ENCODE measurements around the gene KCNJ18.
"Not testable (repeated sequence)": the region's sequence is repeated elsewhere in the genome, so short reads cannot be mapped to it uniquely, and the experiment has no call there.

Gene KCNJ18

DNA sequence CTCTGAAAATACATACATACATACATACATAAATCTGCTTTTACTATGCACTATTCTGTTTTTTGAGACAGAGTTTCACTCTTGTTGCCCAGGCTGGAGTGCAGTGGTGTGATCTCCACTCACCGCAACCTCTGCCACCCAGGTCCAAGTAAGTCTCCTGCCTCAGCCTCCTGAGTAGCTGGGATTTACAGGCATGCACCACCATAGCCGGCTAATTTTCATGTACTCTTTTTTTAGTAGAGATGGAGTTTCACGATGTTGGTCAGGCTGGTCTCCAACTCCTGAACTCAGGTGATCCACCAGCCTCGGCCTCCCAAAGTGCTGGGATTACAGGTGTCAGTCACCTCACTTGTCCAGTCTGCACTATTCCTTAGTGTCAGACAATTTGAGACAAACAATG, 20.5 kb upstream of the KCNJ18 start:
- not testable (repeated sequence) for DNase-seq

DNA sequence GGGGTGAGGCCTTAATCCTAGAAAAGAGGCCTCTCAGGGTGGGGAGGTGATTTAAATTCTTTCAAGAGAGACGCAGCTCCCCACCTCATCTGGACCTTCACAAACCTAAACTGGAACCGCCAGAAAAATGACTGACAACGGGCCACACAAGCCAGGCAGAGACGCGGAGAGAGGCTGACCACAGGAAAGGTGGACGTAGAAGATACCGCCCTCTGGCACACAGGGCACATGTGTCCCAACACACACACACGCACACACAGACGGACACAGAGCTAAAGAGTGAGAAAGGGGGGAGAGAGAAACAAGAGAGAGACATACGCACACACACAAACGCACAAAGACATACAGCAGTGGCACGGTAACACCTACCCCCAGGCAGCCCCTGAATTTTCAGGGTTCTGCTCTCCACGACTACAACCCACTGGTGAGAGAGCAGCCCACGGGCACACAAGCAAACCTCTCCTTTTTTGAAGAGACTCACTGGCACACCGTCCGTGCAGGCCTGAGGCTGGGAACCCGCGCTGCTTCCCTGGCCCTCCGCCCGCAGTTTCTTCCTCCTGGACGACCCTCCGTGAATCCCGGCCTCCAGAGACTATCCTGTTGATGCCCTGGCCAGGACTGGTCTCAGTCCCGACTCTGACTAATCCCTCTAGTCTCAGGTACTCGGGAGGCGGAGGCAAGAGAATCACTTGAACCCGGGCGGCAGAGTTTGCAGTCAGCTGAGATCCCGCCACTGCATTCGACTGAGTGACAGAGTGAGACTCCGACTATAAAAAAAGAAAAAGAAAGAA, 18.7 kb upstream of the KCNJ18 start:
- DNase-seq: not testable (repeated sequence)

DNA sequence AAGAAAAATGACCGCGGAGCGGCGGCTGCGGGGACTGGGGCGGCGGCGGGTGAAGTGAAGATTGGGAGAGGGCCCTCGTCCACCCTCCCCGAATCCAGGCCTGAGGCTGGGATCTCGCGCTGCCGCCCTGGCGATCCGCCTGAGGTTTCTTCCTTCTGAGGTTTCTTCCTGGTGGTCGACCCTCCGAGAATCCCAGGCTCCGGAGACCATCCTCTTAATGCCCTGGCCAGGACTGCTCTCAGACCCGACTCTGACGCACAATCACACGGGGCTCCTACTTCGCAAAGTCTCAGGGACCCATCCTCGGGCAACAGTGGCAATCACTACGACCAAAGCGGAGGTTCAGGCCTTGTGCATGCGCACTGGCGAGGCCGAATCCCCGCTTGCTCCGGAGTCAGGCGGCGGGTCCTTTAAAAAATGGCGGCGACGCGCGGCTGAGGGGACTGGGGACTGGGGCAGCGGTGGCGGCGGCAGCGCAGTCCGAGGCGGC, 18.0 kb upstream of the KCNJ18 start:
- DNase-seq: no peak

DNA sequence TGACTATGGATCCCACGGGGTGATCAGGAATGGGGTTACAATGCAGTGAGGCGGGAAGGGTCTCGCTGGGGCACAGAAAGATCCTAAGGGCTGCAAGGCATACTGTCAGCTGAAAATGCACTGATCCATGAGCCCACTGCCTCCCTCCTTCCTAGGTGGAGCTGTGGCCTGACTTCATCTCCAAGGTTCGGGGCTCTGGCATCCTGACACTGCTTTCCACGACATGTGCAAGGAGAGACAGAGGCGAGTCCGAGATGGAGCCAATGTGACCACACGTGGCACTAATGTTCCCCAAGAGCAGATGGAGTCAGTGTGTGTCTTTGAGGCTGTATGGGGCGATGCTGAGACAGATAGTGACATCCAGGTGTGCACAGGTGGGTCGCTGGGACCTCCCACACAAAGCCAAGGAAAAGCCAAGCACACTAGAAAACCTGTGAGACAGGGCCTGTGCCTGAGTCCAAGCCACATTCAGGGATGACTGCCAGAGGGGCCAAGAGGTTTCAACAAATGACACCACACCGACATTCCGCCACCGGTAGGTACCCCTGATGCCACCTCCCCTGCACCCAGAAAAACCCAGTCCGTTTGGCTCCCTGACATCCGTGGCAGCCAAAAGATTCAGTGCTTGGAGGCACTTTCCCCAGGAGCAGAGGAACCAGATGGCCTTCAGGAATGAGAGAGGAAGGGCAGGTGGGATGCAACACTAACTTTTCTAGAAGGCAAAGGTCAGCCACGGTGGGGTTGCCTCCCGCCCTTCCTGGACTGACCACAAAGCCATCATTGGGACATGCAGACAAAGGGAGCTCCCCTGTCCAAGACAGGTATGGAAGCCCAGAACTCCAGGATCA, 17.2 kb upstream of the KCNJ18 start:
- DNase-seq: not testable (repeated sequence)

DNA sequence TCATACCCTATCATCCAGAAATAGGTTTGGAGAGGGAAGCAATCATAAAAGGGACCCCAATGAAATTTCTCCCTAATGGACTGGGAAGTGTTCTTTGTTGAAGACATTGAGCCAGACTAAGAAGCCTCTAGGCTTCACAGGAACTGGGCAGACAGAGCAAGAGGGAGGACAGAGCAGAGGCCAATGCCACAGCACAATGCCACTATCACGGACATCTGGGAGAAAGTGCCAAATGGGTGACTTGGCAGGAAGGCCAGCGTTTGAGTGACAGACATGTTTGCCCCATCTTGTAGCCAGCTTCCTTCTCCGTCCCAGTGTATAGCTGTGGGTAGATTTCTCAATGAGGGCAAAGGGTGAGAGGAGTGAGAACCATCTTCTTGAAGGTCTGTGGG, 16.6 kb upstream of the KCNJ18 start:
- DNase-seq: not testable (repeated sequence)

DNA sequence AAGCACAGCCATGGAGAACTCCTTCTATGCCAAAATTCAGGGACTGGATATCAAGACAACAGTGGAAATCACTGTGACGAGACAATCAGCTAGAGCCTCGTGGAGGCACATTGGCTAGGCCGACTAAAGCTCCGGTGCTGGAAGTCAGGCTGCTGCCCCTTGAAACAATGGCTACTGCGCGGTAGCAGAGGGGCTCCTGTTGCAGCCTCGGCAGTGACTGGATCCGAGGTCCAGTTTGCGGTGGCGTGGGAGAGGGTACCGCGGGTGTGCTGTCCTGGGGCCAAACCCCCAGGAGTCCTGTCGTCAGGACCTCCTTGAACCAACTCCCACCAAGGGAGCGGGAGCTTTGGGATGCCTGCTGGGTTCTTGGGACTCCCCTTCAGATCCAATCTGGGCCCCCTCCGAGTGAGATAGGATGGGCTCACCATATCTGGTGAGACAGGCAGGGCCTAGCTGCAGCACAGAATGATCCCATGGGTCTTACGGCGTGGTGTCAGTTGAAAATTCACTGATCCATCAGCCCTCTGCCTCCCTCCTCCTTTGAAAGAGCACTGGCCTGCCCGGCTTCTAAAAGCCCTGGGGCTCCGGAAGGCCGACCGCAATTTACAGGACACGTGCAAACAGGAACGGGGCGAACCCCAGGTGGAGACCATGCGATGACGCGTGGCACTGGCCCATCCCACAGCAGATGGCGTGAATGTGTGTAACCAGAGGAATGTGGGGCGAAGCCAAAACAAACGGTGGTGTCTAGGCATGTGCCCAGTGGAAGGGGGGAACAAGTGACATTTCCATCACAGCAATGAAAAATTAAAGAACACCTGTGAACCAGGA, 15.8 kb upstream of the KCNJ18 start:
- DNase-seq: no peak

DNA sequence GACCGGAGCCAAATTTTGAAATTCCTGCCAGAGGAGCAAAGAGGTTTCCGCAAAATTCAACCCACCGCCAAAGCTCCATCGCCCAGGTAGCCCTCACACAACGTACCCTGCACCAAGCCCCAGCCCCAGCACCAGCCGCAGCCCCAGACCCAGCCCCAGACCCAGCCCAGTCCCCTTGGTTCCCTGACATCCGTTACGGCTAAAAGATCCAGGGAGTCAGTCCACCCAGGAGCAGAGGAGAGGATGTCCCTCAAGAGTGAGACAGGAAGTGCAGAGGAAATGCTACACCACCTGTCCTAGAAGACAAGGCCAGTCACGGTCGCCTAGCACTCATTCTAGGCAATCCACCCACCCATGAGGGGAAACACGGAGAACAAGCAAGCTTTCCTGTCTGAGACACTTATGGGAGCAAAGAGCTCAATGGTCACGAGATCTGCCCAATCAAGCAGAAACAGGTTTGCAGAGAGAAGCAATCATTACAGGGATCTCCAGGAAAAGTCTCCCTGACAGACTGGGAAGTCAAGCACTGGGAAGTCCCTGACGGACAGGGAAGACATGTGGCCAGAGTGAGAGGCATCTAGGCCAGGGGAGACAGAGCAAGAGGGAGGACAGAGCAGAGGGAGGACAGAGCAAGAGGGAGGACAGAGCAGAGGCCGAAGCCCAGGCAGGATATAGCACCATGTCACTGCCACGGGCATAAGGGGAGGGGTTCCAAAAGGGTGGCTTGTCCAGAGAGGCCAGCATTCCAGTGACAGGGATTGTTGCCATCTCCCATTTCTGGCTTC, 15.0 kb upstream of the KCNJ18 start:
- no peak for DNase-seq

DNA sequence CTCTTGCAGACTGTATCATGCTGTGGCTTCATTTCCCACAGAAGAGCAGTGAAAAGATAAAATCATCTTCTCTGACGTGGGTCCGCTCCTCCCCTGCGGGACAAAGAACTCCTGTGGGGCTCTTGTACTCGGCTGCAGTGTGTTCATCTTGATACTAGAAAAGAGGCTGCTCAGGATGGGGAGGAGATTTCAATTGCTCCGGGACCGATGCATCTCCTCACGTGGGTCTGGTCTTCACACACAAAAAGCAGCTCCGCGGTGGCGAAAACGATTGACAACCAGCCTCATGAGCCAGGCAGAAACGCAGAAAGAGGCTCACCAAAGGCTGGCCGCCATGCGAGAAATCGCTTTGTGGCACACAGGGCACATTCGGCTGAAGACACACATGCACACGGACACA, 14.4 kb upstream of the KCNJ18 start:
- DNase-seq: no peak

DNA sequence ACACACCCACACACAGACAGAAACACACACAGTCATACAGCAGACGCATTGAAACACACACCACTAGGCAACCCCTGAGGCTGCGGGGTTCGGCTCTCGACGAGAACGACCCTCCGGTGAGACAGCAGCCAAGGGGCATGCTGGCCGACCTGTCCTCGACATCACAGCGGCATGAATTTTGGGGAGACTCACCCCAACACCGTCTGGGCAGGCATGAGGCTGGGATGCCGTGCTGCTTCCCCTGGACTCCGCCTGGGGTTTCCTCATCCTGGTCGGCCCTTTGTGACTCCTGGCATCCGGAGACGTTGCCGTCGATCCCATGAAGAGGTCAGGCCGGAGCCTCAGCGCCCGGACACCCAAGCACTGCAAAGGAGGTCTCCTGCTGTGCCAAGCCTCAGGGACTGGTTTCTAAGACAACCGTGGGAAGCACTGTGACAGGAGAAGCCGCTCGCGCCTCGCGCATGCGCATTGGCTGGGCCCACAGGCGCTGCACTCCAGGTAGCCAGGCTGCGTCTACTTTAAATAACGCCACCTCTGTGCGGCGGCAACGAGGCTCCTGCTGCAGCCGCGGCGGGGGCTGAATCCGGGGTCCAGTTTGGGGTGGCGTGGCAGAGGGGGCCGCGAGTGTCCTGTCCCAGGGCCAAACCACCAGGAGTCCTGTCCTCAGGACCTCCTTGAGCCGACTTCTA, 13.8 kb upstream of the KCNJ18 start:
- no peak for DNase-seq

DNA sequence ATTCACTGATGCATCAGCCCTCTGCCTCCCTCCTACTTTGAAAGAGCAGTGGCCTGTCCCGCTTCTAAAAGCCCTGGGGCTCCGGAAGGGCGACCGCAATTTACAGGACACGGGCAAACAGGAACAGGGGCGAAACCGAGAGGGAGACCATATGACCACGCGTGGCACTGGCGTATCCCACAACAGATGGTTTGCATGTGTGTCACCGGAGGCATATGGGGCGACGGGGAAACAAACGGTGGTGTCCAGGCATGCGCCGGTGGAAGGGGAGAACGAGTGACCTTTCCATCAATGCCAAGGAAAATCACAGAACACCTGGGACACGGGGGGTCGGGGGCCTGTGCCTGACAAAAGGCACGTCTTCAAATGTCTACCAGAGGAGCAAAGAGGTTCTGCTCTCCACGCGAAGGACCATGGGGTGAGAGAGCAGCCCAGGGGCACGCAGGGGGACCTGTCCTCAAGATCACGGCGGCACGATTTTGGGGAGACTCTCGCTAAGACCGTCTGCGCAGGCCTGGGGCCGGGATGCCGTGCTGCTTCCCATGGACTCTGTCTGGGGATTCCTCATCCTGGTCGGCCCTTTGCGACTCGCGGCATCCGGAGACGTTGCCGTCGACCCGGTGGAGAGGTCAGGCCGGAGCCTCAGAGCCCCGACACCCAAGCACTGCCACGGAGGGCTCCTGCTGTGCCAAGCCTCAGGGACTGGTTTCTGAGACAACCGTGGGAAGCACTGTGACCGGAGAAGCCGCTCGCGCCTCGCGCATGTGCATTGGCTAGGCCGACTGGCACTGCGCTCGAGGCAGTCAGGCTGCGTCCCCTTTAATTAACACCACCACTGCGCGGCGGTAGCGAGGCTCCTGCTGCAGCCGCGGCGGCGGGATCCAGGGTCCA, 12.8 kb upstream of the KCNJ18 start:
- no peak for DNase-seq

DNA sequence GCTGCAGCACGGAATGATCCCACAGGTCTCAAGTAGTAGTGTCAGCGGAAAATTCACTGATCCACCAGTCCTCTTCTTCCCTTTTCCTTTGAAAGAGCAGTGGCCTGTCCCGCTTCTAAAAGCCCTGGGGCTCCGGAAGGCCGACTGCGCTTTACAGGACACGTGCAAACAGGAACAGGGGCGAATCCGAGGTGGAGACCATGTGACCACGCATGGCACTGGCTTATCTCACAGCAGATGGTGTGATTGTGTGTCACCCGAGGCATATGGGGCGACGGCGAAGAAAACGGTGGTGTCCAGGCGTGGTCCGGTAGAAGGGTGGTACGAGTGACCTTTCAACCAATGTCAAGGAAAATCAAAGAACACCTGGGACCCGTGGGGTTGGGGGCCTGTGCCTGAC, 12.0 kb upstream of the KCNJ18 start:
- no peak for DNase-seq

DNA sequence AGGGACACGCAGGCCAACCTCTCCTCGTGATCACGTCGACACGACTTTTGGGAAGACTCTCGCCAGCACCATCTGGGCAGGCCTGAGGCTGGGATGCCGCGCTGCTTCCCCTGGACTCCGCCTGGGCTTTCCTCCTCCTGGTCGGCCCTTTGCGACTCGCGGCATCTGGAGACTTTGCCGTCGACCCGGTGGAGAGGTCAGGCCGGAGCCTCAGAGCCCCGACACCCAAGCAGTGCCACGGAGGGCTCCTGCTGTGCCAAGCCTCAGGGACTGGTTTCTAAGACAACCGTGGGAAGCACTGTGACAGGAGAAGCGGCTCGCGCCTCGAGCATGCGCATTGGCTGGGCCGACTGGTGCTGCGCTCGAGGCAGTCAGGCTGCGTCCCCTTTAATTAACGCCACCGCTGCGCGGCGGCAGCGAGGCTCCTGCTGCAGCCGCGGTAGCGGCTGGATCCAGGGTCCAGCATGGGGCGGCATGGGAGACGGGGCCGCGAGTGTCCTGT, 11.4 kb upstream of the KCNJ18 start:
- DNase-seq: not testable (repeated sequence)

DNA sequence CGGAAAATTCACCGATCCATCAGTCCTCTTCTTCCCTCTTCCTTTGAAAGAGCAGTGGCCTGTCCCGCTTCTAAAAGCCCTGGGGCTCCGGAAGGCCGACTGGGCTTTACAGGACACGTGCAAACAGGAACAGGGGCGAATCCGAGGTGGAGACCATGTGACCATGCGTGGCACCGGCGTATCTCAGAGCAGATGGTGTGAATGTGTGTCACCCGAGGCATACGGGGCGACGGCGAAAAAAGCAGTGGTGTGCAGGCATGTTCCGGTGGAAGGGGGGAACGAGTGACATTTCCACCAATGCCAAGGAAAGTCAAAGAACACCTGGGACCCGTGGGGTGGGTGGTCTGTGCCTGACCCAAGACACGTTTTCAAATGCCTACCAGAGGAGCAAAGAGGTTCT, 10.7 kb upstream of the KCNJ18 start:
- DNase-seq: not testable (repeated sequence)

DNA sequence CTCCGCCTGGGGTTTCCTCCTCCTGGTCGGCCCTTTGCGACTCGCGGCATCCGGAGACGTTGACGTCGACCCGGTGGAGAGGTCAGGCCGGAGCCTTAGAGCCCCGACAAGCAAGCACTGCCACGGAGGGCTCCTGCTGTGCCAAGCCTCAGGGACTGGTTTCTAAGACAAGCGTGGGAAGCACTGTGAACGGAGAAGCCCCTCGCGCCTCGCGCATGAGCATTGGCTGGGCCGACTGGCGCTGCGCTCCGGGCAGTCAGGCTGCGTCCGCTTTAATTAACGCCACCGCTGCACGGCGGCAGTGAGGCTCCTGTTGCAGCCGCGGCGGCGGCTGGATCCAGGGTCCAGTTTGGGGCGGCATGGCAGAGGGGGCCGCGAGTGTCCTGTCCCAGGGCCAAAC, 10.2 kb upstream of the KCNJ18 start:
- DNase-seq: not testable (repeated sequence)

DNA sequence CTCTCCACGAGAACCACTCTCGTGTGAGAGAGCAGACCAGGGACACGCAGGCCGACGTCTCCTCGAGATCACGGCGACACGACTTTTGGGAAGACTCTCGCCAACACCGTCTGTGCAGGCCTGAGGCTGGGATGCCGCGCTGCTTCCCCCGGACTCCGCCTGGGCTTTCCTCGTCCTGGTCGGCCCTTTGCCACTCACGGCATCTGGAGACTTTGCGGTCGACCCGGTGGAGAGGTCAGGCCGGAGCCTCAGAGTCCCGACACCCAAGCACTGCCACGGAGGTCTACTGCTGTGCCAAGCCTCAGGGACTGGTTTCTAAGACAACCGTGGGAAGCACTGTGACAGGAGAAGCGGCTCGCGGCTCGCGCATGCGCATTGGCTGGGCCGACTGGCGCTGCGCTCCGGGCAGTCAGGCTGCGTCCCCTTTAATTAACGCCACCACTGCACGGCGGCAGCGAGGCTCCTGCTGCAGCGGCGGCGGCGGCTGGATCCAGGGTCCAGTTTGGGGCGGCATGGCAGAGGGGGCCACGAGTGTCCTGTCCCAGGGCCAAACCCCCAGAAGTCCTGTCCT, 9.1 kb upstream of the KCNJ18 start:
- DNase-seq: not testable (repeated sequence)

DNA sequence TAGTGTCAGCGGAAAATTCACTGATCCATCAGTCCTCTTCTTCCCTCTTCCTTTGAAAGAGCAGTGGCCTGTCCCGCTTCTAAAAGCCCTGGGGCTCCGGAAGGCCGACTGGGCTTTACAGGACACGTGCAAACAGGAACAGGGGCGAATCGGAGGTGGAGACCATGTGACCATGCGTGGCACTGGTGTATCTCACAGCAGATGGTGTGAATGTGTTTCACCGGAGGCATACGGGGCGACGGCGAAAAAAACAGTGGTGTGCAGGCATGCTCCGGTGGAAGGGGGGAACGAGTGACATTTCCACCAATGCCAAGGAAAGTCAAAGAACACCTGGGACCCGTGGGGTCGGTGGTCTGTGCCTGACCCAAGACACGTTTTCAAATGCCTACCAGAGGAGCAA, 8.4 kb upstream of the KCNJ18 start:
- DNase-seq: not testable (repeated sequence)

DNA sequence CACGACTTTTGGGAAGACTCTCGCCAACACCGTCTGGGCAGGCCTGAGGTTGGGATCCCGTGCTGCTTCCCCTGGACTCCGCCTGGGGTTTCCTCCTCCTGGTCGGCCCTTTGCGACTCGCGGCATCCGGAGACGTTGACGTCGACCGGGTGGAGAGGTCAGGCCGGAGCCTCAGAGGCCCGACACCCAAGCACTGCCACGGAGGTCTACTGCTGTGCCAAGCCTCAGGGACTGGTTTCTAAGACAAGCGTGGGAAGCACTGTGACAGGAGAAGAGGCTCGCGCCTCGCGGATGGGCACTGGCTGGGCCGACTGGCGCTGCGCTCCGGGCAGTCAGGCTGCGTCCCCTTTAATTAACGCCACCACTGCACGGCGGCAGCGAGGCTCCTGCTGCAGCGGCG, 7.9 kb upstream of the KCNJ18 start:
- not testable (repeated sequence) for DNase-seq

DNA sequence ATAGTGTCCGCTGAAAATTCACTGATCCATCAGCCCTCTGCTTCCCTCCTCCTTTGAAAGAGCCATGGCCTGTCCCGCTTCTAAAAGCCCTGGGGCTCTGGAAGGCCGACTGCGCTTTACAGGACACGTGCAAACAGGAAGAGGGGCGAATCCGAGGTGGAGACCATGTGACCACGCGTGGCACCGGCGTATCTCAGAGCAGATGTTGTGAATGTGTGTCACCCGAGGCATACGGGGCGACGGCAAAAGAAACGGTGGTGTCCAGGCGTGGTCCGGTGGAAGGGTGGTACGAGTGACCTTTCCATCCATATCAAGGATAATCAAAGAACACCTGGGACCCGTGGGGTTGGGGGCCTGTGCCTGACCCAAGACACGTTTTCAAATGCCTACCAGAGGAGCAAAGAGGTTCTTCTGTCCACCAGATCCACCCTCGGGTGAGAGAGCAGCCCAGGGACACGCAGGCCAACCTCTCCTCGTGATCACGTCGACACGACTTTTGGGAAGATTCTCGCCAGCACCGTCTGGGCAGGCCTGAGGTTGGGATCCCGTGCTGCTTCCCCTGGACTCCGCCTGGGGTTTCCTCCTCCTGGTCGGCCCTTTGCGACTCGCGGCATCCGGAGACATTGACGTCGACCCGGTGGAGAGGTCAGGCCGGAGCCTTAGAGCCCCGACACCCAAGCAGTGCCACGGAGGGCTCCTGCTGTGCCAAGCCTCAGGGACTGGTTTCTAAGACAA, 7.1 kb upstream of the KCNJ18 start:
- DNase-seq: not testable (repeated sequence)

Data from NCI-H2029 (cell line).